Islet precursor cell (in vitro differentiated cells): Measurements from ENCODE around the gene SCAF1.

ENCODE experiments used
- DNase-seq: peaks from one replicate; pipeline ENCODE4 v3.0.0-alpha.2; 2018

The SCAF1 gene

GRCh38 chr19:49641688-49642491 is at the start of gene SCAF1:
Gene SCAF1, plus strand, starts transcription at chr19:49642209. Its CDS starts 2,818 bp downstream, at chr19:49645027.
- DNase-seq = peak; percentile 100

- DNase-seq = peak; percentile 69
Measured at GRCh38 chr19:49592486-49593232, 49.4 kb upstream of the SCAF1 start.

GRCh38 chr19:49593233-49594113 is 48.5 kb upstream of the SCAF1 start:
- peak; percentile 97 for DNase-seq

- no peak for DNase-seq
Measured at GRCh38 chr19:49594157-49594992, 47.6 kb upstream of the SCAF1 start.

GRCh38 chr19:49594993-49595818 is 46.8 kb upstream of the SCAF1 start:
- no peak for DNase-seq

- no peak for DNase-seq
Measured at GRCh38 chr19:49595819-49596404, 46.1 kb upstream of the SCAF1 start.

- DNase-seq = no peak
Measured at GRCh38 chr19:49596407-49596806, 45.6 kb upstream of the SCAF1 start.

GRCh38 chr19:49596954-49597702 is 44.9 kb upstream of the SCAF1 start:
- DNase-seq = no peak

GRCh38 chr19:49597703-49597974 is 44.4 kb upstream of the SCAF1 start:
- DNase-seq = no peak

- no peak for DNase-seq
Measured at GRCh38 chr19:49599378-49600295, 42.4 kb upstream of the SCAF1 start.

GRCh38 chr19:49601482-49602038 is 40.4 kb upstream of the SCAF1 start:
- DNase-seq = no peak

- DNase-seq = no peak
Measured at GRCh38 chr19:49602806-49603205, 39.2 kb upstream of the SCAF1 start.

GRCh38 chr19:49605605-49606004 is 36.4 kb upstream of the SCAF1 start:
- DNase-seq = no peak

GRCh38 chr19:49609499-49610092 is 32.4 kb upstream of the SCAF1 start:
- no peak for DNase-seq

- DNase-seq = no peak
Measured at GRCh38 chr19:49613374-49613773, 28.6 kb upstream of the SCAF1 start.

GRCh38 chr19:49614096-49614833 is 27.7 kb upstream of the SCAF1 start:
- peak; percentile 68 for DNase-seq

- DNase-seq = no peak
Measured at GRCh38 chr19:49615861-49616260, 26.1 kb upstream of the SCAF1 start.

GRCh38 chr19:49616532-49616931 is 25.5 kb upstream of the SCAF1 start:
- no peak for DNase-seq
